ENCODE results near the gene GJB4. TPM values are rescaled to one million over a fixed set of nuclear protein-coding genes. Genes with fewer than 3 reads are reported as not detected.

Gene GJB4
- total and polyA plus RNA-seq, 4 donors, result 0.06 to 0.29 (median 0.12) TPM; not detected in 1

DNA sequence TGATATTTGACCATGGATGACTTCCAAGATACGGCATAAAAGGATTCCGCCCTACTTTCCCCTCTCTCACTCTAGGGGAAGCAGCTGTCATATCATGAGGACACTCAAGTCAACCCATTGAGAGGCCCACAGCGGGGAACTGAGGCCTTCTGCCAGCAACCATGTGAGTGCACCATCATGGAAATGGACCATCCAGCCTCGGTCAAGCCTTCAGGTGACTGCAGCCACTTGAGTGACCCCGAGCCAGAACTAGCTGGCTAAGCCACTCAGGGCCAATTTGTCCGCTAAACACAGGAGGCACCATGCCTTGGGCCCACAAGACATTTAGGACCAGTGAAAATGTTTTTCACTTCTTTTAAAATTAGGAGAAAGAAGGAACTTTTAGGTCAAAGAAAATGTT lies 15.8 kb upstream of the GJB4 start:
- no peak for DNase-seq
- Histone ChIP-seq H3K27me3 (ENCODE audit: control insufficient read depth in 3 of 3, insufficient read depth in 3 of 3, low read length in 2 of 3) (peaks cover 0 to 7% (median 0%) of the 10 kb centered on the region in 3 donors), H3K9me3 (ENCODE audit: control insufficient read depth in 4 of 4, insufficient read depth in 3 of 4, low read length in 3 of 4) (no peaks in the 10 kb centered on the region), H3K4me3 (no peak overlapping the region), H3K4me1 (ENCODE audit: control insufficient read depth in 5 of 5, insufficient read depth in 5 of 5, low read length in 5 of 5) (no peaks in the 10 kb centered on the region), H3K27ac (ENCODE audit: low read depth in 1 of 2, low read length in 1 of 2) (no peak overlapping the region), H3K9ac (ENCODE audit: insufficient read depth in 1 of 2, low read length in 2 of 2) (no peak overlapping the region), H3K36me3 (ENCODE audit: control insufficient read depth in 4 of 4, insufficient read depth in 4 of 4, low read length in 4 of 4) (no peaks in the 10 kb centered on the region)
- TF ChIP-seq, protein P1, sequence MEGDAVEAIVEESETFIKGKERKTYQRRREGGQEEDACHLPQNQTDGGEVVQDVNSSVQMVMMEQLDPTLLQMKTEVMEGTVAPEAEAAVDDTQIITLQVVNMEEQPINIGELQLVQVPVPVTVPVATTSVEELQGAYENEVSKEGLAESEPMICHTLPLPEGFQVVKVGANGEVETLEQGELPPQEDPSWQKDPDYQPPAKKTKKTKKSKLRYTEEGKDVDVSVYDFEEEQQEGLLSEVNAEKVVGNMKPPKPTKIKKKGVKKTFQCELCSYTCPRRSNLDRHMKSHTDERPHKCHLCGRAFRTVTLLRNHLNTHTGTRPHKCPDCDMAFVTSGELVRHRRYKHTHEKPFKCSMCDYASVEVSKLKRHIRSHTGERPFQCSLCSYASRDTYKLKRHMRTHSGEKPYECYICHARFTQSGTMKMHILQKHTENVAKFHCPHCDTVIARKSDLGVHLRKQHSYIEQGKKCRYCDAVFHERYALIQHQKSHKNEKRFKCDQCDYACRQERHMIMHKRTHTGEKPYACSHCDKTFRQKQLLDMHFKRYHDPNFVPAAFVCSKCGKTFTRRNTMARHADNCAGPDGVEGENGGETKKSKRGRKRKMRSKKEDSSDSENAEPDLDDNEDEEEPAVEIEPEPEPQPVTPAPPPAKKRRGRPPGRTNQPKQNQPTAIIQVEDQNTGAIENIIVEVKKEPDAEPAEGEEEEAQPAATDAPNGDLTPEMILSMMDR (IDR thresholded peaks at IDR 0.05; ENCODE audit: control extremely low read depth, extremely low read depth), result no peak
- WGBS, 2 donors, result 77 to 80% methylated on average over 6 of the region's 6 CpGs
- no peak for ATAC-seq (ENCODE audit: insufficient read depth, low FRiP score)

DNA sequence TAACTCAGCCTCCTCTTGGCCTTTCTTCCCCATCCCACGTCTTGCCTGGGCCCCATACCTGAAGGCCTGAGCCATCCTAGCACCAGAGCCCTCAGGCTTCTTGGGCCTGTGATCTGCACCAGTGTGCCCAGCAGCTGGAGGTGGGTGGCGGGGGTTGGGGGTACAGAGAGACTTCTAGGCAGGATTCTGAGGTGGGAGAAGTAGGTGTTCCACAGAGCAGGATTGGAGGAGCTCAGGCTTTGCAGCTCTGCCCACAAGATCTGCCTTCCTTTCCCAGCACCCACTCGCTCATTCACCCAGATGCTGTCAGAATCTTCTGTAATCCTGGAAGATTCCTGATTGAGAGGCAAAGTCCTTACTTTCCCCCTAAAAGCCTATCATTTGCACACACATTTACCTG lies 14.7 kb upstream of the GJB4 start:
- Histone ChIP-seq H3K4me1 (ENCODE audit: control insufficient read depth in 5 of 5, insufficient read depth in 5 of 5, low read length in 5 of 5) (no peaks in the 10 kb centered on the region), H3K9me3 (ENCODE audit: control insufficient read depth in 4 of 4, insufficient read depth in 3 of 4, low read length in 3 of 4) (no peaks in the 10 kb centered on the region), H3K4me3 (no peak overlapping the region), H3K27me3 (ENCODE audit: control insufficient read depth in 3 of 3, insufficient read depth in 3 of 3, low read length in 2 of 3) (peaks cover 0 to 13% (median 0%) of the 10 kb centered on the region in 3 donors), H3K36me3 (ENCODE audit: control insufficient read depth in 4 of 4, insufficient read depth in 4 of 4, low read length in 4 of 4) (no peaks in the 10 kb centered on the region), H3K27ac (ENCODE audit: low read depth in 1 of 2, low read length in 1 of 2) (no peak overlapping the region), H3K9ac (ENCODE audit: insufficient read depth in 1 of 2, low read length in 2 of 2) (no peak overlapping the region)
- 80 to 87% methylated on average over 3 of the region's 3 CpGs for WGBS, 2 donors
- TF ChIP-seq, protein P1 (IDR thresholded peaks at IDR 0.05; ENCODE audit: control extremely low read depth, extremely low read depth), result no peak
- no peak for ATAC-seq (ENCODE audit: insufficient read depth, low FRiP score)
- no peak for DNase-seq

DNA sequence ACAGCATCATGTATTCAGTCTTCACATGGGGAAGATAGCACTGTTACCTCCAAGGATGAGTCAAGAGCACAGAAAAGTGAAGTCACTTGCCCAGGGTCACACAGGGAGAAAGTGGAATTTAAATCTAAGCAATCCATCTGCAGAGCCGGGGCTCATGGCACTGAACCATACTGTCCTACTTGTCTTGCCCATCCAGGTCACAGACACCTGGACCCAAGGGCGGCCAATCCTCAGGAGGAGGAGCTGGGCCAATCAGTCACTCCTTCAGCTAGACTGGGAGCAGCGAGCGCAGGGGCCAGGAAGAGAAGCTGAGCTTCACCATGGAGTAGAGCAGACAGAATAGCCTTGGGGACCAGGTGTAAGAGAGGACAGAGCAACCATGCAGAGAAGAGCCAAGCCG lies 13.9 kb upstream of the GJB4 start:
- Histone ChIP-seq H3K4me3 (no peak overlapping the region), H3K27me3 (ENCODE audit: control insufficient read depth in 3 of 3, insufficient read depth in 3 of 3, low read length in 2 of 3) (peaks cover 0 to 13% (median 0%) of the 10 kb centered on the region in 3 donors), H3K9ac (ENCODE audit: insufficient read depth in 1 of 2, low read length in 2 of 2) (no peak overlapping the region), H3K27ac (ENCODE audit: low read depth in 1 of 2, low read length in 1 of 2) (no peak overlapping the region), H3K36me3 (ENCODE audit: control insufficient read depth in 4 of 4, insufficient read depth in 4 of 4, low read length in 4 of 4) (no peaks in the 10 kb centered on the region), H3K4me1 (ENCODE audit: control insufficient read depth in 5 of 5, insufficient read depth in 5 of 5, low read length in 5 of 5) (no peaks in the 10 kb centered on the region), H3K9me3 (ENCODE audit: control insufficient read depth in 4 of 4, insufficient read depth in 3 of 4, low read length in 3 of 4) (no peaks in the 10 kb centered on the region)
- WGBS, 2 donors, result 84 to 94% methylated on average over 5 of the region's 5 CpGs
- ATAC-seq (ENCODE audit: insufficient read depth, low FRiP score), result no peak
- DNase-seq, result no peak
- TF ChIP-seq, protein P1 (IDR thresholded peaks at IDR 0.05; ENCODE audit: control extremely low read depth, extremely low read depth), result no peak

DNA sequence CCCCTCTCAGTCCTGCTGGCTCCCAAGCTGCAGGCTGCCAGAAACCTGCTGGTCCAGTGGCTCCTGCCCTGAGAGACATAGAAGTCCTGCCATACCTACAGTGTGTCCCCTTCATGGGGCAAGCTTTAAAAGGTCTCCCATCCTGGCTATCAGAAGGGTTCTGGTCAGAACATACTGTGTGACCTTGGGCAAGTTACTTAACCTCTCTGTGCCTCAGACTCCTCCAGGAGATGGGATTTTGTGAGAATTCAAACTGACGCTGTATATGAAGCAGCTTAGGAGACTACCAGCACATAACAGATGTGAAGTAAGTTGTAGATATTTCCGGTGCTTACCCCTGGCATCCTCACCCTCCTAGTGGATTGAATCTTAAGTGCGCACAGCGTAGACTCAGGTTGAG lies 13.4 kb upstream of the GJB4 start:
- Histone ChIP-seq H3K4me3 (no peak overlapping the region), H3K4me1 (ENCODE audit: control insufficient read depth in 5 of 5, insufficient read depth in 5 of 5, low read length in 5 of 5) (no peaks in the 10 kb centered on the region), H3K27me3 (ENCODE audit: control insufficient read depth in 3 of 3, insufficient read depth in 3 of 3, low read length in 2 of 3) (peaks cover 0 to 13% (median 0%) of the 10 kb centered on the region in 3 donors), H3K9me3 (ENCODE audit: control insufficient read depth in 4 of 4, insufficient read depth in 3 of 4, low read length in 3 of 4) (no peaks in the 10 kb centered on the region), H3K27ac (ENCODE audit: low read depth in 1 of 2, low read length in 1 of 2) (no peak overlapping the region), H3K36me3 (ENCODE audit: control insufficient read depth in 4 of 4, insufficient read depth in 4 of 4, low read length in 4 of 4) (no peaks in the 10 kb centered on the region), H3K9ac (ENCODE audit: insufficient read depth in 1 of 2, low read length in 2 of 2) (no peak overlapping the region)
- 90 to 92% methylated on average over 4 of the region's 4 CpGs for WGBS, 2 donors
- DNase-seq (no peak), ATAC-seq (ENCODE audit: insufficient read depth, low FRiP score) (no peak)
- TF ChIP-seq, protein P1 (IDR thresholded peaks at IDR 0.05; ENCODE audit: control extremely low read depth, extremely low read depth), result no peak
